NCI-H345 (cell line): ENCODE measurements around the gene LRRC72.
"Not testable (repeated sequence)": the region's sequence is repeated elsewhere in the genome, so short reads cannot be mapped to it uniquely, and the experiment has no call there.

Experiments used
- DNase-seq: peaks from one replicate; lab custom pipeline; 2025; lab: John Stamatoyannopoulos, UW

LRRC72 gene

GRCh38 chr7:16526742-16527540, at the start of gene LRRC72:
LRRC72 (plus strand) TSS chr7:16526825; CDS start chr7:16526953, 128 bp downstream.
- no peak for DNase-seq

- no peak for DNase-seq
Observed at GRCh38 chr7:16479161-16479560, 47.5 kb upstream of the LRRC72 start.

- no peak for DNase-seq
Observed at GRCh38 chr7:16479591-16479990, 47.0 kb upstream of the LRRC72 start.

- peak; percentile 29 for DNase-seq
Observed at GRCh38 chr7:16484453-16485158, 42.0 kb upstream of the LRRC72 start.

GRCh38 chr7:16491148-16491547, 35.5 kb upstream of the LRRC72 start:
- no peak for DNase-seq

GRCh38 chr7:16492513-16493062, 34.0 kb upstream of the LRRC72 start:
- no peak for DNase-seq

- DNase-seq = no peak
Observed at GRCh38 chr7:16493266-16493665, 33.4 kb upstream of the LRRC72 start.

GRCh38 chr7:16494551-16494950, 32.1 kb upstream of the LRRC72 start:
- no peak for DNase-seq

GRCh38 chr7:16494955-16495719, 31.5 kb upstream of the LRRC72 start:
- DNase-seq = no peak

GRCh38 chr7:16498122-16498521, 28.5 kb upstream of the LRRC72 start:
- DNase-seq = no peak

GRCh38 chr7:16502303-16502702, 24.3 kb upstream of the LRRC72 start:
- DNase-seq = no peak

GRCh38 chr7:16504019-16504418, 22.6 kb upstream of the LRRC72 start:
- DNase-seq = no peak

GRCh38 chr7:16506422-16506821, 20.2 kb upstream of the LRRC72 start:
- not testable (repeated sequence) for DNase-seq

- no peak for DNase-seq
Observed at GRCh38 chr7:16509829-16510228, 16.8 kb upstream of the LRRC72 start.

- DNase-seq = no peak
Observed at GRCh38 chr7:16511314-16511713, 15.3 kb upstream of the LRRC72 start.

- no peak for DNase-seq
Observed at GRCh38 chr7:16512097-16512496, 14.5 kb upstream of the LRRC72 start.

- no peak for DNase-seq
Observed at GRCh38 chr7:16514271-16514670, 12.4 kb upstream of the LRRC72 start.

GRCh38 chr7:16514729-16515128, 11.9 kb upstream of the LRRC72 start:
- DNase-seq = no peak

- no peak for DNase-seq
Observed at GRCh38 chr7:16515785-16516685, 10.6 kb upstream of the LRRC72 start.

- DNase-seq = not testable (repeated sequence)
Observed at GRCh38 chr7:16519985-16520384, 6.6 kb upstream of the LRRC72 start.

- peak; percentile 51 for DNase-seq
Observed at GRCh38 chr7:16524332-16524731, 2.3 kb upstream of the LRRC72 start.
